NCI-H128 (cell line): ENCODE data around the gene SCAPER.
"Not testable (repeated sequence)": the region's sequence is repeated elsewhere in the genome, so short reads cannot be mapped to it uniquely, and the experiment has no call there.

Source experiments
- DNase-seq: peaks from one replicate; lab custom pipeline; 2025; ENCODE audit not compliant: unreplicated experiment; lab: John Stamatoyannopoulos, UW

The SCAPER gene

GRCh38 chr15:76432604-76433003 lies 472.5 kb downstream of the SCAPER start:
- DNase-seq: no peak

DNA sequence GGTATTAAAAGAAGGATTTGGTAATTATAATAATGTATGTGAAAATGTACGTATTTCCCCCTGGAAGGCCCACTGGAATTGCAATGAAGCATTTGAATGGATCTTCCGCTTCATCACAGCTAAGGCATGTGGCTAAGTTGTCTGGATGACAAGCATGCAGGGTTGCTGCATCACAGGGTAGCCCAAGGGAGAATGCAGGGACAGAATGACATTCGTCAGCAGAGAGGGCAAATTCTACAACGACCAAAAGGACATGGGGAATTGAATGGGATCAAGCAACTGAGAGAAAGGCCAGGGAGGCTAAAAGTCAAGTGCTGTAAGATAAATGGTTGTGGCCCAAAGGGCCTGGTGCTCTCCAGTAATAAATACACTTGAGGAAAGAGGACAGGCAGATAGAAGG lies 473.2 kb downstream of the SCAPER start:
- no peak for DNase-seq

DNA sequence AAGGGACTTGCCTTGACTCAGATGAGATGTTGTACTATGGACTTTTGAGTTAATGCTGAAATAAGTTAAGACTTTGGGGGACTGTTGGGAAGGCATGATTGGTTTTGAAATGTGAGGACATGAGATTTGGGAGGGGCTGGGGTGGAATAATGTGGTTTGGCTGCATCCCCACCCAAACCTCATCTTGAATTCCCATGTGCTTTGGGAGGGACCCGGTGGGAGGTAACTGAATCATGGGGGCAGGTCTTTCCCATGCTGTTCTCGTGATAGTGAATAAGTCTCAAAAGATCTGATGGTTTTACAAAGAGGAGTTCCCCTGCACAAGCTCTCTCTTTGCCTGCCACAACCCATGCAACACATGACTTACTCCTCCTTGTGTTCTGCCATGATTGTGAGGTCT lies 474.4 kb downstream of the SCAPER start:
- DNase-seq: not testable (repeated sequence)

DNA sequence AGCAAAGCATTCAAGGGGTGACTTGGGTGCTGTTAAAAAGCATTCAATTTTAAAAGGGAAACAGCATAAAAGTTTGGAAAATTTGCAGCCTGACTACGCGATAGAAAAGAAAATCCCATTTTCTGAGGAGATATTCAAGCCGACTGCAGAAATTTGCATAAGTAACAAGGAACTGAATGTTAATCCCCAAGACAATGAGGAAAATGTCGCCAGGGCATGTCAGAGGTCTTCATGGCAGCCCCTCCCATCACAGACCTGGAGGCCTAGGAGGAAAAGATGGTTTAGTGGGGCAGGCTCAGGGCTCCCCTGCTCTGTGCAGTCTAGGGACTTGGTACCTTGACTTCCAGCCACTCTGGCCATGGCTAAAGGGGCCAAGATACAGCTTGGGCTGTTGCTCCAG lies 475.5 kb downstream of the SCAPER start:
- no peak for DNase-seq

GRCh38 chr15:76426941-76427340 lies 478.2 kb downstream of the SCAPER start:
- no peak for DNase-seq

DNA sequence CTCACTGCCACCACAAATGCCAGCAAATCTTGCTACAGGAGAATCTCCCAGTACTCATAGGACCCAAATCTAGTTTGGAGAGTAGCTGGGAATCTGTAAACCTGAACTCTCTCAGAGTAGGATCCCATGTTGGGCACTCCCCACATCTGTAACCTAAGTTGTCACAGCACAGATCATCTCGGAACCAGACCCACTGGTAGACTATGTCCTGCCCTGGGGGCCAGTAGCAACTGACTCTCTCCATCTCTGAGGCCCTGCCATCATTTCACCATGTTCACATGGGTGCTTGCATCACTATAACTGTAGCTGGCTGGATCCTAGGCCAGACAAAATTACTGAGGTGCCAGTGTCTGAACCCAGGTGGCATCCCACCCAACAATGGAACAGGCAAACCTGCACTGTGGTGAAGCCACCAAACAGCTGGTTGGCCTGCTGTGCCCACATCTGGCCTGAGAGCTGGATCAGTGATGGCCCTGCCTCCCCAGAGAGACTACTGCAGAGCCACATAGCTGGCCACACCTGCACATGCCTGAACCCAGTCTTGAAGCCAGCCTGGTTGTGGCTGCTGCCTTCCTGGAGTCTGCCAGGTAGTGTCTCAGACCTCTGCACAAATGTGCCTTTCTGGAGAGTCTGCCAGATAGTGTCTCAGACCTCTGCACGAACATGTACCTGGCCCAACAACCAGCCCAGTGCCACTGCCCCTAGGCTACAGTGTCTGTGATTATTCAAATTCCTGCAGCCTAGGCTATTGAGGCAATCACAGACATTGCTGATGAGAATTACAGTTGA lies 486.6 kb downstream of the SCAPER start:
- DNase-seq: no peak

DNA sequence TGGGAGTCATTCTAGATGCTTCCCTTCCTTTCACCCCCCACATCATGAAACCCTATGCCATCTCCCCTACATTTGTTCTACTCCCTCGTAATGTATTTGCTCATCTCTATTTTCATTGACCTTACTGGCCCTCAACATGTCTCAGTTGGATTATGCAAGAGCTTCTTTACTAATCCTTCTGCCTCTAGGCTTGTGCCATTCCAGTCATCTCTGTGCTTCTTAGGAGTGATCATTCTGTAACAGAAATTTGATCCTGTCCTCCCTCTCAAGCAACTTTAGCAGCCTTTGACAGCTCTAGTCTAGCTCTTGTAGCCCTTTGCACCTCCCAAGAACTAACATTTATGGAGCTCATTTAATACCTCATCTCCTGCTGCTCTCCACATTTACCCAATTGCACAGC lies 503.9 kb downstream of the SCAPER start:
- DNase-seq: no peak

GRCh38 chr15:76398317-76399104 lies 506.6 kb downstream of the SCAPER start:
- DNase-seq: peak; percentile 52

DNA sequence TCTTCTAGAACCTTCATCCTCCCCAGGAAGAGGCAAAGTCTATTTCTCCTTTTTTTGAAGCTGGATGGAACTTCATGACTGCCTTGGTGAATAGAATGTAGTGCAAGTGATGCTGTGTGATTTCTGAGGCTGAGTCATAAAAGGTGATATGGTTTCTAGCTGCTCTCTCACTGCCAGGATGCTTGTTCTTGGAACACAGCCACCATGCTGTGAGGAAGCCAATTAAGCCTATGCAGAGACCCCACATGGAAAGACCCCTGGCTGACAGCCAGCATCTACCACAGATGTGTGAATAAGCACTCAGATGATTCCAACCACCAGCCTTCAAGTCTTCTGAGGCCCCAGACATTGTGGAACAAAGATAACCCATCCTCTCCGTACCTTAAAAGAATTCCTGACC lies 511.5 kb downstream of the SCAPER start:
- DNase-seq: peak; percentile 43

GRCh38 chr15:76391847-76392246 lies 513.3 kb downstream of the SCAPER start:
- no peak for DNase-seq

- DNase-seq: no peak
Observed at GRCh38 chr15:76391309-76391708, 513.8 kb downstream of the SCAPER start.

- DNase-seq: no peak
Observed at GRCh38 chr15:76390571-76390970, 514.6 kb downstream of the SCAPER start.

DNA sequence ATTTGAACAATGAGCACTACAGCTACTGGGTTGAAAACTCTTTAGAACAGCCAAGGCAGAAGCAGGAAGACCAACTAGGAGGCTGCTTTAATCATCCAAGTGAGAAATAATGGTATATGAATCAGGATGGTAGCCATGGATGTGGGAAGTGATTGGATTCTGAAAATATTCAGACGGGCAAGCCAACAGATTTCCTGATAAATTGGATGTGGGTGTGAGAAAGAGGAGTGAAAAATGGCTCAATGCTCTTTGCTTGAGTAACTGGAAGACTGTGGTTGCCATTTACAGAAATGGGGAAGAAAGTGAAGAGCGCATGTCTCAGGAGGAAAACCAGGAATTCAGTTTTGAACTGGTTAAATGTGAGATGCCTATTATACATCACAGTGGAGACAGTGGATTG lies 518.2 kb downstream of the SCAPER start:
- DNase-seq: no peak

DNA sequence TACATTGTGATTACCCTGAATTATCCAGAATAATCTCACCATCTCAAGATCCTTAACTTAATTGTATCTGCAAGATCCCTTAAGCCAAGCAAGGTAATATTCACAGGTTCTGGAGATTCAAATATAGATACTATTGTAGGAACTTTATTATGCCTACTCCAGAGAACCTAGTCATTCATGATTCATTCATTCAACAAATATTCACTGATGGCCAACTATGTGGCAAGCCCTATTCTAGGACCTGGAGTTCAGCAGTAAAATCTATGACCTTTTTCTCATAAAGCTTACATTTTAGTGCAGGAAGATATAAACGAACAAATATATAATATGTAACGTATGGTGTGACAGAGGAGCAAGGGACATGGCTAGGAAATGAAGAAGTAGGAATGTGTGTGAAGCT lies 519.0 kb downstream of the SCAPER start:
- no peak for DNase-seq

GRCh38 chr15:76384409-76384808 lies 520.7 kb downstream of the SCAPER start:
- DNase-seq: no peak

DNA sequence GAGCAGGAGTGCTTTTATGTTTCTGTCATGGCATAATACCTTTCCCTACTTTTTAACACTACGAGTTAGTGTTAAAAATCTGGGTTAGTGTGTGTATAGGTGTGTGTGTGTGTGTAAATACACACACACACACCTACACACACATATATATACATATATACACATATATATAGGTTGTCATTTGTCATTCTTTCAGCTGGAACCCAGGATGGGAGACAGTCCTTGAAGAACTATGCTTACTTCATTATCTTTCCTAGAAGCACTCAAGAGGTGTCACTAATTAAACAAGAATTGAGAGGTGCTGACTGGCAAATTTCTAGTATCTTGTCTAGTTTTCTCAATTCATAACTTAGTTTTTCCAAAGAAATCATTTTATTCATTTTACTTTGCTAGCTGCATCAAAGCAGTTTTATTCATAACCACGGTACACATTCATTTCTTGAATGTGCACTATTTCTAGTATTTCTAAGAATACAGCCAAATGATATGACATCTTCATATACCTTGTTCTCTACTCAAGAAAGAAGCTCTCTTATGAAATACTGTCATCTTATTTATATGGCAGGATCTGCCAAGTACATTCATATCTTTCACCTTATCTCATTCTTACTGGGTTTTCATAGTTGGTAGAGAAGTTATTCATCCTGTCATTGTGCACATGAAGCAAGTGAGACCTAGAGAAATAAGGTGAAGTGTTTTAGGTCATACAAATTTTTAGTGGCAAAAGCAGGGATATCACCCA lies 522.0 kb downstream of the SCAPER start:
- DNase-seq: no peak

DNA sequence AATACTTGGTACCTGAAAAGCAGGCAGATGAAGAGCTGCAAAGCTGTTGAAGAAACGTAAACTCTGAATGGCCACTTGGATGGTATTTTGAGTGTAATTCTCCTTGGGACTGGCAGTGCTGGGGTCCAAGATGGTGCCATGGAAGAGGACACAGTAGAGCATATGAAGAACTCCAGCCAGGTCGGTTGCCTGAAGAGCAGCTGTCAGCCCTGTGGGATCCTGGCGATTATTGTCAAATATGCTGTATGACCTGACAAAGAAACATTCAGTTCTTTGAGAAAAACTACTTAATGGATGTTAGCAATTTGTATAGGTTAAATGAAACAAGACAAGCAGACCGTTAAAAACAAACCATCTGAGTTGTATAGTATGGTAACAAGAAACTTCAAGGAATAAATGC lies 523.8 kb downstream of the SCAPER start:
- no peak for DNase-seq

GRCh38 chr15:76380249-76380648 lies 524.9 kb downstream of the SCAPER start:
- DNase-seq: no peak

DNA sequence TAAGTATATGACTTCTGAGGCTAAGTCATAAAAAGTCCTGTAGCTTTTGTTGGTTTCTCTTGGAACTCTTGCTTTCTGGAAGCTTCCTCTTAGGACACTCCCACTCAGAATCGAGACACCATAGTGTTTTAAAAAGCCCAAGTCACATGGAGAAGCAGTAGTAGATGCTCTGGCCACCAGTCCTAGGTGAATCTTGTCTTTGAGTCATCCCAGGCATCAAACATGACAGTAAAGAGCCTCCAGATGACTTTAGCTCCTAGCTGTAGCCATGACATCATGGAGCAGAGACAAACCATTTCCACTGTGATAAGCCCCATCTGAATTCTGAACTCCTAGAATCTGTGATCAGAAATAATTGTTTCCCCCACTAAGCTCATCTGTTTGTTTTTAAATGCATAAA lies 526.4 kb downstream of the SCAPER start:
- DNase-seq: no peak

DNA sequence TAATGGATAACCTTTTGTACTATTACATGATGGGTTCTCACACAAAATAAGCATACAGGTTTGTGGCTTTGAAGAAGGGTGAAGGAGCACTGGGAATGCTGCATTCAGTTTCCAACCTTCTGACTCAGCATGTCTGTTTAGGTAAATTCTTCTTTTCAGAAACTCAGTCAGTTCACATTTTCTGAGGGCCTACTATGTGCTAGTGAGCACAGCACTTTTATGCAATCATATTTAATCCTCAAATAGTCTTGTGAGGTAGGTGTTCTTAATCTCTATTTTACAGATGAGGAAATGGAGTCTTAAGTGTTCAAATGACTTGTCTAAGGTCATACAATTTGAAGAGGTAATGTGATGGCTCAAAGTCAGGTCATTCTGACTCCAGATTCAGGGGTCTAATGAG lies 527.4 kb downstream of the SCAPER start:
- no peak for DNase-seq

DNA sequence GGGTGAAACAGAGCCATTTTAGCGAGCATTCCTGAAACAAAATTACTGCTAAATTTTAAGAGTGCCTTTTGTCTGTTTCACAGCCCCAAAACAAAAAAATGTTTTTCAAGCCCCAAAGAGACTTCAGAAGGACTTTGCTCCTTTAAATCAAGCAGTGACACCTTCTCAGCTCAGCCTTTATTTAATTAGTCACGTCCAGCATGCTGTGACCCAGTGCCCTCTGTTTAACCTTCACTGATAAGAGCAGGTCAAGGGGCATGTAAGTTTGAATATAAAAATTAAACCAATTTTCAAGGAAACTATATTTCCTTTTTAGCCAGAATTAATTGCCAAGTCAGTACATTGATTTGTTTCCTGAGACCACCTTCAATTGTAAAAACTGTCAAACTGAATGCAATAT lies 527.9 kb downstream of the SCAPER start:
- no peak for DNase-seq

GRCh38 chr15:76376816-76377215 lies 528.3 kb downstream of the SCAPER start:
- no peak for DNase-seq
